Smooth muscle cell (in vitro differentiated cells): ENCODE measurements around the gene C19orf18. TPM values are rescaled to one million over a fixed set of nuclear protein-coding genes. Genes with fewer than 3 reads are reported as not detected.

Experiments used
- DNase-seq: peaks from one replicate; lab custom pipeline; 2025; ENCODE audit not compliant: unreplicated experiment; lab: John Stamatoyannopoulos, UW
- H2AFZ ChIP-seq: fragments of 200-600 bp; sonication (generic); 2 replicates; pipeline ENCODE4 v1.6.0; 2016; ENCODE audit warnings: antibody characterized with exemption, low read depth, mild to moderate bottlenecking
- H3F3A ChIP-seq: fragments of 200-600 bp; sonication (generic); 2 replicates; pipeline ENCODE4 v1.6.0; 2017; ENCODE audit warnings: antibody characterized with exemption, low read depth
- H3K27ac ChIP-seq: fragments of 200-600 bp; sonication (generic); 2 replicates; pipeline ENCODE4 v1.5.1; 2016; ENCODE audit warnings: low read depth, mild to moderate bottlenecking
- H3K27me3 ChIP-seq: fragments of 200-600 bp; sonication (generic); 2 replicates; pipeline ENCODE4 v1.6.1; 2016; ENCODE audit warnings: low read depth, mild to moderate bottlenecking
- H3K36me3 ChIP-seq: fragments of 200-600 bp; sonication (generic); 2 replicates; pipeline ENCODE4 v1.5.1; 2016; ENCODE audit warnings: low read depth
- H3K4me1 ChIP-seq: fragments of 200-600 bp; sonication (generic); 2 replicates; pipeline ENCODE4 v1.5.1; 2016; ENCODE audit warnings: low read depth
- H3K4me2 ChIP-seq: fragments of 200-600 bp; sonication (generic); 2 replicates; pipeline ENCODE4 v1.6.0; 2016; ENCODE audit warnings: mild to moderate bottlenecking
- H3K4me3 ChIP-seq: fragments of 200-600 bp; sonication (generic); 2 replicates; pipeline ENCODE4 v1.5.1; 2016; ENCODE audit warnings: mild to moderate bottlenecking
- H3K79me2 ChIP-seq: fragments of 200-600 bp; sonication (generic); 2 replicates; pipeline ENCODE4 v1.6.0; 2016; ENCODE audit warnings: low read depth, mild to moderate bottlenecking
- H3K9ac ChIP-seq: fragments of 200-600 bp; sonication (generic); 2 replicates; pipeline ENCODE4 v1.6.0; 2016; ENCODE audit warnings: low read depth
- H3K9me3 ChIP-seq: fragments of 200-600 bp; sonication (generic); replicated peaks from 2 replicates; pipeline ENCODE4 v1.5.1; 2016; ENCODE audit warnings: low read depth
- H4K20me1 ChIP-seq: fragments of 200-600 bp; sonication (generic); 2 replicates; pipeline ENCODE4 v1.6.0; 2016; ENCODE audit warnings: low read depth
- CTCF ChIP-seq: fragments of 200-600 bp; sonication (generic); IDR thresholded peaks from 2 replicates; pipeline ENCODE4 v1.5.1; 2017; ENCODE audit warnings: borderline replicate concordance, mild to moderate bottlenecking, antibody characterized with exemption; ENCODE audit not compliant: insufficient read depth, poor library complexity, severe bottlenecking
- WGBS: methylation state at CpG from one replicate; pipeline ENCODE4 v1.1.7; 2016; ENCODE audit warnings: low lambda C conversion rate; 5-methylcytosine and 5-hydroxymethylcytosine counted together
- polyA plus RNA-seq: library from polyadenylated mRNA; unstranded; fragments of >200 nt; fragmentation: Nextera tagmentation; extraction: Ambion mirVana; gene quantifications from 2 replicates; pipeline ENCODE4 v1.2.1, GENCODE V29; 2016
- total RNA-seq: library from RNA; depleted of rRNA; stranded (reverse); fragments of >200 nt; gene quantifications from 2 replicates; pipeline ENCODE4 v1.2.3, GENCODE V29; 2014

C19orf18 gene
- total and polyA plus RNA-seq, 2 experiments from 2014 or later = 0.67 to 2.1 TPM

DNA sequence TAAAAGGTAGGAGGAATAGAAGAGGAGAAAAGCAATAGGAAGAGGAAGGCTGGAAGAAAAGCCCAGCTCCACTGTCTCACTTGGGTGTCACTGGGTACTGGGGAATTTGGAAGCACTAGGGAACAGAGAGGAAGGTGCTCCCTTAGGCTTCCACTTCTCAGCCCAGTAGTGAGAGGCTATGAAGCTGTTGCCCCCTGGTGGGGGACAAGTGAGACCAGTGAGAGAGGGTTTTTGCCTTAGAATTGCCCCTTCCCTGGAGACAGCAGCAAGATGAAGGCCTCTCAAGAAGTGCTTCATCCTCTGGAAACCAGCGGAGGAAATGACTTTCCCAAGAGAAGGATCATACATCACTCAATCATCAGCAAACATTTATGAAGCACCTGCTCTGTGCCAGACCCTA is 33.0 kb upstream of the C19orf18 start:
- H3F3A ChIP-seq = no peaks in the 10 kb centered on the region
- no peak overlapping the region for H3K9ac ChIP-seq
- no peak for DNase-seq
- peaks cover 12% of the 10 kb centered on the region for H3K79me2 ChIP-seq
- no peaks in the 10 kb centered on the region for H3K27me3 ChIP-seq
- H3K9me3 ChIP-seq = peaks cover 15% of the 10 kb centered on the region
- H3K4me2 ChIP-seq = no peak overlapping the region
- peaks cover 34% of the 10 kb centered on the region for H3K36me3 ChIP-seq
- no peak for TF ChIP-seq CTCF
- no peaks in the 10 kb centered on the region for H4K20me1 ChIP-seq
- no peaks in the 10 kb centered on the region for H3K4me1 ChIP-seq
- no peak overlapping the region for H3K4me3 ChIP-seq
- H2AFZ ChIP-seq = no peak overlapping the region
- WGBS = 100% methylated on average over 1 of the region's 1 CpG
- no peak overlapping the region for H3K27ac ChIP-seq

- peak overlapping the region; percentile 94 for H3K9ac ChIP-seq
- peak overlapping the region; percentile 100 for H2AFZ ChIP-seq
- H3F3A ChIP-seq = no peaks in the 10 kb centered on the region
- peaks cover 33% of the 10 kb centered on the region for H3K79me2 ChIP-seq
- TF ChIP-seq CTCF = no peak
- H3K27me3 ChIP-seq = no peaks in the 10 kb centered on the region
- WGBS = 55% methylated on average over 31 of the region's 31 CpGs
- H3K4me2 ChIP-seq = peak overlapping the region; percentile 91
- H4K20me1 ChIP-seq = no peaks in the 10 kb centered on the region
- H3K36me3 ChIP-seq = peaks cover 54% of the 10 kb centered on the region
- H3K4me1 ChIP-seq = peaks cover 7% of the 10 kb centered on the region
- DNase-seq = no peak
- peaks cover 9% of the 10 kb centered on the region for H3K9me3 ChIP-seq
- H3K27ac ChIP-seq = peak overlapping the region; percentile 85
- H3K4me3 ChIP-seq = peak overlapping the region; percentile 96
These were observed 29.0 kb upstream of the C19orf18 start for GRCh38 chr19:58003174-58003828.

DNA sequence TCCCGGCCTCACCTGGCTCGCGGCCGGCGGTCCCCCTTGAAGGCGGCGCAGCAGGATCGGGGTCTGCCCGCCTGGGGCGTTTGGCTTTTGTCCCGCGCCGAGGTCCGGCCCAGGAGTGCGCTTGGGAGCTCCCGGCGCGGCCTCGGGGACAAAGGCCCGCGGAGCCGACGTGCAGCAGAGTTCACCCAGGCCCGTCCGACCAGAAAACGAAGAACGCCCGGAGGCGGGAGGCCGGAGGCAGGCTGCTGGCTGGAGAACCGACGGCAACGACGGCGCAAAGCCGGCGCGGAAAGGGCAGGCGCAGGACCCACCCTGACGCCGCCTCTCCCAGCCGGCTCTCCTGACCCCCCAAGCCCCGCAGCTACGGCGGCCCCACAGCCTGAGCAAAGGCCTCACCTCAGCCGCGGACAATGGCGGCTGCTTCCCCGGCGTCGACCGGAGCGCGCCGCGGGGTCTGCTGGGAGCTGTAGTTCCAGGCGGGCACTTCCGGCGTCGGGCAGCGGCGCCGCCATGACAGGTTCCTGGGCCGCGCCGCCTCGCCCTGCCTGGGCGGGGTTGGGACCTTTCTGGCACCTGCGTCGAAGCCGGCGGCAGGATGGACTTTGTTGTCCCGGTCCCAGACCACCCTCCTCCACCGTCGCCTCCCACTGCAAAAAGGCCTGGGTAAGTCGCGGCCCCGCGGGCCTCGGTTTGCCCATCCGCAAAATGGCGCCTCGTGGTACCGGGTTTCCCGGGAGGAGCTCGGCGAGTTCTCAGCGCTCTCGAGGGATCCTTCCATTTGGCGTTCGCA is 28.2 kb upstream of the C19orf18 start, which contains the start of gene ZNF606:
TSS of gene ZNF606 (minus strand) at position 437 of the 790 bp plus-strand sequence. CDS start 1,501 bp downstream, outside the sequence.
- Histone ChIP-seq H3K36me3 (peaks cover 60% of the 10 kb centered on the region), H3K9me3 (peaks cover 15% of the 10 kb centered on the region), H3K4me1 (peaks cover 7% of the 10 kb centered on the region), H3K9ac (peak within 1 kb of the TSS; percentile 94), H3F3A (no peaks in the 10 kb centered on the region), H3K4me3 (peak within 1 kb of the TSS; percentile 96), H4K20me1 (no peaks in the 10 kb centered on the region), H3K27me3 (no peaks in the 10 kb centered on the region), H2AFZ (peak within 1 kb of the TSS; percentile 100), H3K27ac (peak within 1 kb of the TSS; percentile 85), H3K4me2 (peak within 1 kb of the TSS; percentile 91), H3K79me2 (peaks cover 33% of the 10 kb centered on the region)
- DNase-seq = peak; percentile 34
- 1% methylated on average over 89 of the region's 91 CpGs for WGBS
- TF ChIP-seq CTCF = no peak
